Kasumi-1 (cell line): Measurements from ENCODE around the gene NPEPPS.

Source experiments
- DNase-seq, 2 experiments: peaks; one replicate each; lab custom pipeline; 2025; lab: John Stamatoyannopoulos, UW

Gene NPEPPS

GRCh38 chr17:47664624-47664941 is 133.7 kb downstream of the NPEPPS start:
- no peak for DNase-seq

DNA sequence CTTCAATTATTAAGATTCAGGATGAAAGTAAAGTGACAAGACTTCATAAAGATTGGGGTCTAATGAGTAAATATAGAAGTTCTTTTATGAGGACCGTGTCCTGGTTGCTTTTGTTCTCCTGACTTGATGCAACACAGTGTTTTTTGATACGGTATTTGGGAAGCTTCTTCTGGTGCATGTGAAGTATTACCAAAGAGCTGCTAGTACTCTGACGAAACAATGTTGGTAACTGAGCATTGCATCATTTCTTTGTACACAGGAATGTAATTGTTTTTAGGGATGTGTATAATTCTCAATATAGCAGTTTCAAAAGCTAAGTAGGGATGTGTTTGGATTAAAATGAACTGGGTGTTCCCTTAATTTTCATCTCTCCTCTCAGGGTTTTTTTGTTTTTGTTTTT is 134.7 kb downstream of the NPEPPS start:
- DNase-seq: no peak

- DNase-seq: no peak
Observed at GRCh38 chr17:47669081-47669480, 138.2 kb downstream of the NPEPPS start.

DNA sequence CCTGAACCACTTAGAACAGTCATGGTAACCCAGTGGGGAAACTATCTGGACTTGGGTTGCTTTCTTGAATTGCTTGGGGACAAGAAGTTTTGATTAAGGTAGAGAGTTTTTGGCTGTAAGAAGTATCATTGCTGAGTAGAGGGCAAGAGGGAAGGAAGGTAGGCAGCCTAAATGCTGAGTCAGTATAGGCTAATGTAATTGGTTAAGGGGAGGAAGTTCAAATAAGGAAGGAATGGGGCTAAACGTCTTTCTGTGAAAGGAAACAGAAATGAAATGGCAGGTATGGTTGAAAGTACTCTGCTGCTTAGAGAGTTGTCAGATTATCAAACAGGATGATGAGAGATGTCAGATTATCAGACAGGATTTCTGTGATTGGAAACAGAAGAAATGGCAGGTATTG is 139.2 kb downstream of the NPEPPS start:
- peak; percentile 61 to 62 for DNase-seq
